GM21723 (cell line): ENCODE data around the gene CMIP.

Source experiments
- ATAC-seq: cut with Tn5 transposase; IDR thresholded peaks from one replicate; pipeline ENCODE4 v1.9.1; 2021; ENCODE audit warnings: mild to moderate bottlenecking, moderate library complexity; ENCODE audit not compliant: unreplicated experiment

Gene CMIP

GRCh38 chr16:81528256-81528655 is 83.6 kb downstream of the CMIP start:
- ATAC-seq, result no peak

DNA sequence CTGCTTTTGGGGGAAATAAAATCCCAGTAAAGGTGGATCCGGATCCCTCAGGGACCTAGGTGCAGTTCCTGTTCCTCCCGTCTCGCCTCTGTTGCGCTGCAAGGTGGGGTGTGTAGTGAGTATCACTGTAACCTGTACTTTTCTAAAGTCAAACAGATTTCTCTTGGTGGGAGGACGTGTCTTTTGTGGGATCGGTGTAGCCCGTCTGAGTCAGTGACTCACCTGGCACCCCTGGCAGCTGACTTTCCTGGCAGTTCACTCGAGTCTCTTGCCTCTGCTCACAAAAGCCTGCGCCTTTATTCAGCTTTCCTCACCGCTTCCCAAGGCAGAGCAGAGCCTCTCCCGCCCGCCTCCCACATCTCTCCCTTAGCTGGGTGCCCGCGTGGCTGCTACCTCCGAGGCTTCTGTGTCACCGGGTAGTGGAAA is 85.7 kb downstream of the CMIP start:
- no peak for ATAC-seq

DNA sequence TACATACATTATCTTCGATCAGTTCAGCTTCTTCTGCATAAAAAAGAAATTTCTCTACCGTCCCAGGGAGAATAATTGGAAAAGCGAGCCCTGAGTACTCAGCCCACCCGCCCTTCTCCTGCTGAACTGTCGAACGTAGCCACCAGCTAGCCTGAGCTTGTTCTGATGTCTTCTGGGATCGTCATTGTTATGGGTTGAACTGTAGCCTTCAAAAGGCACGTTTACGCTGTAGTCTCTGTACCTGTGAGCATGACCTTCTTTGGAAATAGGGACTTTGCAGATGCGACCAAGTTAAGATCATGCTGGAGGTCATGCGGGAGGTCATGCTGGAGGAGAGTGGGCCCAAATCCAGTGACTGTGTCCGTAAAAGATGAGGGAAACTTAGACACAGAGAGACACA is 86.2 kb downstream of the CMIP start:
- no peak for ATAC-seq

DNA sequence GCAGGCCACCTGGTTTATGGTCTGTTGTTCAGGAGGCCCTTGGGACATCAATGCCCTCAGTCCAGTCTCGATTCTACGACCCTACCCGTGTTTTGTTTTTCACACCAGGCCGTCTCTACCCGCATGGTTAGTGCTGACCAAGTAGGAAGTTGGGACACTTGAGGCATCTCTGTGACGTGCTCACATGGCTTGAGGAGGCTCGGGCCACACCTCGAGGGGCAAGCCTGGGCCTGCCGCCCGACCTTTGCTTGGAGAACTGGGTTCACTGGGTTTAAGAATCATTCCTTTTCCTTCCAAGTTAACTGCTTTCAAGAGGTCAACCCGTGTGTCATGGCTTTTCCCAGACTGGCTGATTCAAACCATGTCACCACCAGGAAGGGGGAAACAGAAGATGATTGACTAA is 86.8 kb downstream of the CMIP start:
- ATAC-seq, result no peak

DNA sequence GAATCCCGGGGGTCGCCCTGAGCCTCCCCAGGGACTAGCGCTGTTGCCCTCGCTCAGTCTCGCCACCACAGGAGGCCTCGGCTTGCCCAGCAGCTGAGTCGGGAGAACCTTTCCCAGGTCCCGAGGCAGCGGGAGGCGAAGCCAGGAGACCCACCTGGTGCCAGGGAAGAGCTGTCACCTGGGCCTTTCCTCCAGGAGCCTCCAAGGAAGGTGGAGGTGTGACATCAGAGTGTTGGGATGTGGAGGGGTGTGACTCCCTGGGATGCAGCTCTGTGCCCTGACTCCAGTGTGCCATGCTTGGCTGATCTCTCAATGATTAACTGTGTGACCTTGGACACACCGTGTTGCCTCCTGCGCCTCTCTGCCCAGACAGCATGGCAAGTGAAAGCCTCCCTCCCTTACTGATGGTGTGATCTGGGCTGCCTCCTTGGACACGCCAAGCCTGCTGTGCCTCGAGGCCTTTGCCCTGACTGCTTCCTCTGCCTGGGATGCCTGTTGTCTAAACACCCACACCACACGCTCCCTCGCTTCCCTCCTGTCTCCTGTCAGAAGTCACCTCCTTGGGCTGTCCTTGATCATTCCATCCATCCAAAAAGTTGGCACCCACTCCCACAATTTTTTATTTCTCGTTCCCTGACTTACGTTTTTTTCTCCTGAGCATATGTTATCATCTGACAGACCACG is 88.0 kb downstream of the CMIP start:
- ATAC-seq, result no peak

DNA sequence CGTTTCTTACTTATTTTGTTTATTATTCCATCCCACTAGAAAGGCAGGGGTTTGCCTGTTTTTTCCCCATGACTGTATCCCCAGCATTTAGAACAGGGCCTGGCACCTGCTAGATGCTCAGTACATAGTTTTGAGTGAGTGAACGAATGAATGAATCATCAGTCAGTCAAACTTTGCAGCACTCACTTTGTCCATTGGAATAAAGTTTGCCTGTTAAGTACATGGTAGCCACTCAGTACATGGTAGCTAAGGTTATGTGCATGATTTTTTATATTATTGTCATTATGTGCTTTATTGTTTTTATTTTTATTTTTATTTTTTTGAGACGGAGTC is 88.5 kb downstream of the CMIP start:
- ATAC-seq, result no peak

- no peak for ATAC-seq
These were observed 91.2 kb downstream of the CMIP start for GRCh38 chr16:81535679-81536360.

- ATAC-seq, result no peak
These were observed 92.0 kb downstream of the CMIP start for GRCh38 chr16:81536648-81537047.

DNA sequence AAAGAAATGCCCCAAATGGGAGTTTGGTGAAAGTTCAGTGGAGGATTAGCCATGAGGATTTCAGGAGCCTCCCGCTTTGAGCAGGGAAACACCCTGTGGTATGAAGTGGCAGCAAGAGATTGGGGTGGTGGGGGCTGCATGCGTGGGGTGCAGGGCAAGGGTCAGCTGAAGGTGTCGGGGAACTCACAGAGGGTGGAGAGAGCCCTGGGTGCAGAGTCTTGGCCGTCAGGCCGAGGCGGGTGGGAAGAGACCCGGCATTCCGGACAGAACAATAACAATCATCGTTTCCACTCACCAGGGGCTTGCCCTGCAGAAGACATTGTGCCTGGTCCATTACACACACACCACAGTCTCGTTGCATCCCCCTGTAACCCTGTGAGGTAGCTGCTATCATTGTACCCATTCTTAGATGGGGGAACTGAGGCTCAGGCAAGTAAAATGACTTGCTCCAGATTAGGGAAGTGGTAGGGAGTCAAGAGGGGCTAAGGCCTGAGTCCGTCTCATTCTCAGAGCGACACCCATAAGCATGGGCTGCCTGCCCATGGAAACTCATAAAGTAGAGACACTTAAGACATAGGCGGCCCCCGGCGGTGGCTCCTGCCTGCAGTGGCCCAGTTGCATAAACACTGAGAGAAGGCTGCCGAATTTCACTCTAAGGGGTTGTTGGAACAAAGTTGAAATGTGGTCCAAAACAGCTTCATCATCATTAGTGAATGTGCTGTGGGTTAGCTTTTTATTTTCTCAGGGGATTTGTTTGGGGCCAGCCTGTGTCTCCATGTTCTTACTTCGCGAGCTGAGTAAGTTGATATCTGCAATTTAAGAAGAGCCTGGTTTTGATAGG is 93.3 kb downstream of the CMIP start:
- no peak for ATAC-seq

GRCh38 chr16:81539009-81539758 is 94.6 kb downstream of the CMIP start:
- no peak for ATAC-seq

DNA sequence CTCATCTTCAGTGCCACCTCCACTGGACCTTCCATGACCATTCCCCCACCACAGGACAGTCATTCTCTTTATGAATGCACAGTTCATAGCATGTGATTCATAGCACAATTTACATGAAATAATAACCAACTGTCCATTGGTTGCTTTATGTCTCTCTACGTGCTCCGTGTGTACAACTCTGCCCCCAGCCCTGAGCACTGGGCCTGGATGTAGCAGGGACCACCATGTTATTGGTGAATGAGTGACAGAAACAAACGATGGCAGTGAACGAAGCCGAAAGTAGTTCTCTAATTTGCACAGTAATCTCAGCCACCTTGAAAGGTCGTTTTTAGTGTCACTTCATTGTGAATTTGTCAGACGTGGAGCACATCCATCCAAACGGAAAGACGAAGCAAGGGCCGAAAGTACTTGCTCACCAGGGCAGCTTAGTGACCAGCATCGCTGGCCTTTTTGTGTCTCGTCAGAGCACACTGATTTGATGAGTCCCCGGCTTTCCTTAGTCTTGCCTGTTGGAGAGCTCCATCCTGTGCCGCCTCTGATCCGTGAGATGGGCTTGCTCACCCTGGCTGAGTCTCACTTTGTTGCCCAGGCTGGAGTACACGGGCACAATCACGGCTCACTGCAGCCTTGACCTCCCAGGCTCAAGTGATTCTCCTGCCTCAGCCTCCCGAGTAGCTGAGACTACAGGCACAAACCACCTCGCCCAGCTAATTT is 95.3 kb downstream of the CMIP start:
- ATAC-seq, result no peak

DNA sequence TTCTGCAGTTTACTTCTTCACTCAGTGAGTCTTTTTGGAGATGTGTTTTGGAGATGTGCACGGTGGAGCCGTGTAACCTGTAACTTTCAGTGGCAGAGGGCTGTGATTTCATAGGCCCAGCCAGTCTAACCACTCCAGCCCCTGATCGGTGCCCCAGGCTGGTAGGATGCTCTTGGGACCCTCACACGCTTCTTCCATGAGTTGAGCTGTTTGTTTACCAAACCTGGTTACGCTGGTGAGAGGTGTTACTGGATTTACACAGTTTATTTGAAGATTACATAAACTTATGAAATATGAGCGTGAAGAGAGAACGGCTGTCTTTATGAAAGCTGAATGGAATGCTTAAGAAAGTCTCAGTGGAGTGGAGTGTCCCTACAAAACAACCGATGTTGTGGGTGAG is 96.7 kb downstream of the CMIP start:
- no peak for ATAC-seq

DNA sequence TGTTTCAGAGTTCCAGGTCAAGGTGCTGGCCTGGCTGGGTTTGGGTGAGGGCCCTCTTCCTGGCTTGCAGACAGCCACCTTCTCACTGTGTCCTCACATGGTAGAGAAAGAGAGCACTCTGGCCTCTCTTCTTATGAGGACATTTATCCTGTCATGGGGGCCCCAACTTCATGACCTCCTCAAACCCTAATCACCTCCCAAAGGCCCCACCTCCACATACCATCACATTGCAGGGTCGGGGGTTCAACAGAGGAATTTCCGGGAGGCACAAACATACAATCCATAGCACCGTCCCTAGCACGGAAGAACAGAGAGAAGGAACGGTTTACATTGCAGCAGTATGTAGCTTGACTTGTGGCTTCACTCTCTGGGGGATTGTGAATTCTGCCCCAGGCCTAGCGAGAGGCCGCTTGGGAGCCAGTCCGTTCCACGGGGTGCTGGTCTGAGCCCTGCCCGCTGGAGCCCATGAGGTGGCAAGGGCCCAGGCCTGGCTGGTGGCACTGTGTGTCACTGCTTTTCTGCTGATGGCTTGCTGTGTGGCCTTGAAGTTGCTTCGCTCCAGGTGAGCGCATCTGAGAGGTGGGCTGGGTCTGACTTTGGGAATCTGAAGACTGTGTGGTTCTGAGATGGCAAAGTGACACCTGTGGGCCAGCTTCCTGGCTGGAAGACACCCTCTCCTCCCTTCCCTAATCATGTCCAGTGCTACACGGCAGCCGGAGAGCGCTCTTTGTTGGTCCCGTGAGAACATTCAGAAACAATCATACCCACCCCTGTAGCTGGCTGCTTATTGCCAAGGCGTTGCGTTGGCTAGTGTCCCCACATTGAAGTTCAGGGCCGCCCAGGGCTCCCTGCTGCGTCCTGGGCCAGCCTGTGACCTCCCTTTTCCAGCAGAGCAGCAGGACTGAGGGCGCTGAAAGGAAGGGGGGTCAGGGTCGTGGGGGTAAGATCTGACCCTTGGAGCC is 98.3 kb downstream of the CMIP start:
- no peak for ATAC-seq

DNA sequence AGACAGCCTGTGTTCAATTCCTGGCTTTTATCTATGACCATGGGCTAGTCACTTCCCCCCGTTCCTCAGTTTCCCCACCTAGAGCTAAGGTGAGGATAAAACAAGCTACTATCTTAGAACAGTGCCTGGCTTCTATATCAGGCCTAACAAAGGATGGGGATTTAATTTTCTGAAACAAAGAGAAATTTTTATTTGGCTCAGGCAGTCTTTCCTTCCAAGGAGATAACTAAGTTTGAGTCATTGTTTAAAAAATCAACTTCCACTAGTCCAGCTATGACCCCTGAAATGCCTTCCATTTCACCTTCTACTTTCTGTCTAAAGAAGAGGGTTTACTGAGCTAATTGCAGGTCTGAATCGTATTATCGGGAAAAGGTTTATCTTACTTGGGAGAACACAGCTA is 99.0 kb downstream of the CMIP start:
- ATAC-seq, result no peak

GRCh38 chr16:81544261-81544660 is 99.7 kb downstream of the CMIP start:
- no peak for ATAC-seq

DNA sequence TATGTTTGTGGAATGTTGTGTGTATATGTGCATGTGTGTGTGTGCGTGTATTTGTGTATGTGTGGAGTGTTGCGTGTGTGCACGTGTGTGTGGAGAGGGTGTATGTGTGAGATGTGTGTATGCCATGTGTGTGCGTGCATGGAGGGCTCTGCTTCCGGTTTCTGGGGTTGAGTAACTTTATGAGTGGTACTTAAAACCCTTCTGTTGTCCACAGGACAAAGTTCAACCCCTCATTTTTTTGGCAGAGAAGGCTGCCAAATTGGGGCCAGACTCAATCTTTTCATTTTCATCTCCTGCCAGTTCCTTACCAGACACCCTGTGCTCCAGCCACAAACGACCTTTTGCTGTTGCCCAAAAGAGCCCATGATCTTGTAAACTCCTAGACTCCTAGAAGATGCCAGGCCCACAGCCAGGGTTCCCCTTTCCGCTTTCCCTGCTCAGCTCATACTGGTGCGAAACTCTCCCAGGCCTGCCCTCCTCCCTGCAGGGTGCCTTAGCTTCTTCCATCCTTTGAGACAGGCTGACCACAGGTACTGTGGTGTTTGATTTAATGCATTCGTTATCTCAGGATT is 100.2 kb downstream of the CMIP start:
- ATAC-seq, result no peak

- ATAC-seq, result no peak
These were observed 101.1 kb downstream of the CMIP start for GRCh38 chr16:81545470-81546250.

DNA sequence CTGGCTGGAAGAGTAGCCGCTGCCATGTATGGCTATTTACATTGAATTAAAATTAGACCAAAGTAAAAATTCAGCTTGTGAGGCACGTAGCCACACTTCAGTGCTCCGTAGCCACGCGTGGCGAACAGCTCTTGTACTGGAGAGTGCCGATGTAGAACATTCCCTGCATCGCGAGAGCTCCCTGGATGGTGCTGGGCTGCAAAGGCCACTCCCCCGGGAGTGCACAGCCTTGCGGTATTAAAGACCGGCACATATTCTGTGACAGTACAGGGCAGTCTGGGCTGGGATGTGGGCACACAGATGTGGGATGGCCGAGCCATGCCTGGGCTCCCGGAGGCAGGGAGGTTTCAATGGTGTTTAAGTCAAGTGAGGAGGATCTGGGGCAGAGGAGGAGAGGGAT is 102.2 kb downstream of the CMIP start:
- no peak for ATAC-seq
